MCF 10A (cell line): Measurements from ENCODE around the gene TAGAP. TPM values are rescaled to one million over a fixed set of nuclear protein-coding genes. Genes with fewer than 3 reads are reported as not detected.

ENCODE experiments used
- BruUV-seq: library from RNA; stranded (reverse); fragments of 400-500 nt; replicated peaks from 2 replicates; lab custom pipeline; 2021; lab: Mats Ljungman, UMichigan
- CTCF ChIA-PET: fragments of 300-600 bp; sonication (Branson Sonifier 250); formaldehyde crosslinking; extraction: SDS; loops from one replicate; lab custom pipeline; 2021; ENCODE audit warnings: antibody characterized with exemption, inconsistent platforms; lab: Yijun Ruan, JAX
- POLR2A ChIA-PET: fragments of 300-600, 350-650 bp; sonication (Branson Sonifier 250); formaldehyde crosslinking; extraction: SDS; loops from one replicate; lab custom pipeline; 2020; ENCODE audit warnings: antibody characterized with exemption, inconsistent platforms; lab: Yijun Ruan, JAX
- DNase-seq: peaks from one replicate; pipeline ENCODE4 v3.0.0-alpha.2; 2018; ENCODE audit not compliant: unreplicated experiment
- H3K27ac Mint-ChIP-seq: one replicate; pipeline ENCODE4 v1.8.0; 2022; ENCODE audit warnings: mild to moderate bottlenecking, low read depth, mixed read lengths; ENCODE audit not compliant: unreplicated experiment
- H3K27me3 Mint-ChIP-seq: one replicate; pipeline ENCODE4 v1.8.0; 2022; ENCODE audit warnings: mixed read lengths; ENCODE audit not compliant: insufficient read depth, unreplicated experiment
- H3K36me3 Mint-ChIP-seq: one replicate; pipeline ENCODE4 v1.8.0; 2022; ENCODE audit warnings: mild to moderate bottlenecking, moderate library complexity, mixed read lengths; ENCODE audit not compliant: insufficient read depth, unreplicated experiment
- H3K4me1 Mint-ChIP-seq: one replicate; pipeline ENCODE4 v1.8.0; 2022; ENCODE audit warnings: mixed read lengths; ENCODE audit not compliant: insufficient read depth, unreplicated experiment
- H3K4me3 Mint-ChIP-seq: one replicate; pipeline ENCODE4 v1.8.0; 2022; ENCODE audit warnings: mild to moderate bottlenecking, moderate library complexity, mixed read lengths; ENCODE audit not compliant: unreplicated experiment
- H3K9me3 Mint-ChIP-seq: one replicate; pipeline ENCODE4 v1.8.0; 2022; ENCODE audit warnings: mixed read lengths; ENCODE audit not compliant: unreplicated experiment
- CTCF ChIP-seq: fragments of 200-600 bp; IDR thresholded peaks from one replicate; pipeline ENCODE4 v1.8.0; 2022; ENCODE audit warnings: antibody characterized with exemption, mild to moderate bottlenecking; ENCODE audit not compliant: unreplicated experiment
- intact Hi-C: fragments of 100-400 bp; cut with micrococcal nuclease; formaldehyde crosslinking; loops from 2 replicates; pipeline ENCODE4 v1.14.1; 2022
- total RNA-seq: library from RNA; stranded (reverse); gene quantifications from 2 replicates; pipeline ENCODE4 v1.2.3, GENCODE V29; 2022

TAGAP gene
- total RNA-seq, 1 experiment from 2014 or later, result not detected

DNA sequence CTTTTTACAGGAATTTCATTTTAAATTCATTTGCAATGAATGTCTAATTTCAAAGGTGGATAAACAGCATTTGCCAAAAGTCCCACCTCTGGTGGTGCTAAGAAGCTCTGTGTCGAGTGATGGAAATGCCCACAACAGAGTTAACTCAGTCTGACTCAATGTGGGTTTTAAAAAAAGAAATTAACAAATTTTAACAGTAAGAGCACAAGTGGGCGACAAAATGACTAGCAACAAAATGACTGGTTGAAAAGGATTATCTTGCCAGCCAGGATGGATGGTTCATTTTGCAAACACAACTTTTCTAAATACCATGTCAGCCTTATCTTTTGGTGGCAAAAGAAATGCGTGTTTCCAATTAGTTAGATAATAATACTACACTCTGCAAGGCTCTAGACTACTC, 14.3 kb upstream of the TAGAP start:
- ChIA-PET POLR2A (interaction anchor here (0.7 kb wide), 1 partner anchor 11 kb away, joined by 3 read pairs; no protein-coding TSS in a partner anchor), CTCF (interaction anchor here (0.6 to 0.7 kb wide), 2 partner anchors 19 to 37 kb away, joined by 3 to 4 read pairs; no protein-coding TSS in a partner anchor)
- intact Hi-C loops, result no loop called here
- Mint-ChIP-seq H3K27ac (no peak overlapping the region), H3K4me1 (no peaks in the 10 kb centered on the region), H3K36me3 (no peaks in the 10 kb centered on the region), H3K4me3 (no peak overlapping the region), H3K27me3 (peaks cover 69% of the 10 kb centered on the region), H3K9me3 (no peaks in the 10 kb centered on the region)
- no peak for TF ChIP-seq CTCF
- no peak for DNase-seq
- BruUV-seq, result no TSS peak

DNA sequence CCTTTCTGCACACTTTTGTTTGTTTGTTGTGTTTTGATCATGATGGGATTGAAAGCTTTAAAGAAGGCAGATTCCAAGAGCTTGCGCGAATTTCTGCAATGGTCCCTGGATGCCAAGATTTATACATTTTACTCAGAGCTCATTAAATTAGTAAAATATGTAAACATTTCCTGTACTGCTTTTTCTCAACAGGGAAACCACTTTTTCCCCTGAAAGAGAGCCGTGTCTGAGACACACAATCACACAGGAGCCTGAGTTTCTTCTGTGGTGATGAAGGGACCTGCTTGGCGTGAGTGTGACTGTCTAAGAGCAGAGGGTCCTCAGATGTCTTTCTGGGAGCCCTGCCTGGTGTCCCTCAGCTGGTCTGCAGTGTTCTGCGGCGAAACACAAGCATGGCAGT, 12.1 kb upstream of the TAGAP start:
- DNase-seq, result no peak
- peaks cover 50% of the 10 kb centered on the region for H3K27me3 Mint-ChIP-seq
- no peaks in the 10 kb centered on the region for H3K9me3 Mint-ChIP-seq
- TF ChIP-seq CTCF, result no peak
- CTCF ChIA-PET, result interaction anchor here (0.6 kb wide), 1 partner anchor 33 kb away, joined by 3 read pairs; no protein-coding TSS in a partner anchor
- H3K4me3 Mint-ChIP-seq, result no peak overlapping the region
- intact Hi-C loops, result no loop called here
- no peaks in the 10 kb centered on the region for H3K4me1 Mint-ChIP-seq
- H3K27ac Mint-ChIP-seq, result no peak overlapping the region
- no peaks in the 10 kb centered on the region for H3K36me3 Mint-ChIP-seq
- POLR2A ChIA-PET, result interaction anchor here (2.0 kb wide), 1 partner anchor 11 kb away, joined by 5 read pairs; no protein-coding TSS in a partner anchor
- no TSS peak for BruUV-seq

DNA sequence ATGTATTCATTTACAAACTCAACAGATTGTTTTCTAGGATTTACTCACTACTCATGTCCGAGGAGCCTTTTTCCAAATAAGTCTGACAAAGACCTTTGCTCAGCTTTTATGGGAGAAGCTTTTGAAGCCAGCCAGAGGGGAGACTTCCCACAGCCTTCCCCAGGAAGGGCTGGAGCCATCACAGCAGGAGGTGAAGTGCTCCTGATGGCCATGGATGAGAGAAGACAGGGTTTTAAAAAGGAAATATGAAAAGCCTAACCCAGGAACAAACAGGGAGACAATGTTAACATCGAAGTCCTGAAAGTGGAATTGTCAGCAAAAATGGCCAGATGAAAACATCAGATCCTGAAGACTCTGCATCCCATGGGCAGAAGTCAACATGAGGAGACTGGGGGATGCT, 11.6 kb upstream of the TAGAP start:
- no TSS peak for BruUV-seq
- no peak for TF ChIP-seq CTCF
- no peak for DNase-seq
- Mint-ChIP-seq H3K4me1 (no peaks in the 10 kb centered on the region), H3K27ac (no peak overlapping the region), H3K36me3 (no peaks in the 10 kb centered on the region), H3K9me3 (no peaks in the 10 kb centered on the region), H3K4me3 (no peak overlapping the region), H3K27me3 (peaks cover 46% of the 10 kb centered on the region)
- CTCF ChIA-PET, result interaction anchor here (0.6 to 0.8 kb wide), 2 partner anchors 33 to 245 kb away, joined by 3 read pairs; no protein-coding TSS in a partner anchor
- intact Hi-C loops, result no loop called here
- POLR2A ChIA-PET, result interaction anchor here (1.1 to 2.0 kb wide), 2 partner anchors 12 to 14 kb away, joined by 3 to 5 read pairs; no protein-coding TSS in a partner anchor

DNA sequence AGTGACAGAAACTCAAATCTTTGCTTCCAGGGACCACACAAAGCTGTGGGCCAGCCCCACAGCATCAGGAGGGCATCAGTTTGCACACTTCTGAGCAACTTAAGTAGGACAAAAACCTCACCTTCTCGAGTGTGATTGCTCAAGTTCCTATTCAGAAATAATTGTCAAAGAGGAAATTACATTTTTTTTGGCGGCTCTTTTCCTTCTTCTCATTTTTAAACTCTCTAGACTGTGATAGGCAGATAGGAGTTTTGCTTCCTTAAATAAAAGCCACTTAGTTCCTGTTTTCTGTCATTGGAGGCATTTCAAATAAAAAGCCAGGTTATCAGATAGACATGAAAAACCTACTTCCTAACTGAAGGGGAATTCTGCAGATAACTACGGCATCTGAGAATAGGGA, 11.2 kb upstream of the TAGAP start:
- ChIA-PET CTCF (interaction anchor here (0.5 to 1.3 kb wide), 4 partner anchors 32 to 245 kb away, joined by 3 read pairs; no protein-coding TSS in a partner anchor), POLR2A (interaction anchor here (1.1 kb wide), 1 partner anchor 14 kb away, joined by 3 read pairs; no protein-coding TSS in a partner anchor)
- DNase-seq, result no peak
- no peak for TF ChIP-seq CTCF
- no peaks in the 10 kb centered on the region for H3K36me3 Mint-ChIP-seq
- H3K4me3 Mint-ChIP-seq, result no peak overlapping the region
- H3K4me1 Mint-ChIP-seq, result no peaks in the 10 kb centered on the region
- peaks cover 42% of the 10 kb centered on the region for H3K27me3 Mint-ChIP-seq
- no TSS peak for BruUV-seq
- no peaks in the 10 kb centered on the region for H3K9me3 Mint-ChIP-seq
- no peak overlapping the region for H3K27ac Mint-ChIP-seq
- intact Hi-C loops, result no loop called here
